HepG2 (cell line): ENCODE results near the gene SETD1A. TPM values are rescaled to one million over a fixed set of nuclear protein-coding genes. Genes with fewer than 3 reads are reported as not detected.
A peak's percentile ranks its signal among the peaks of the same experiment; 100 is the strongest.

Experiments
- EEA1 ChIP-seq: sonication (generic); formaldehyde crosslinking; IDR thresholded peaks from 2 replicates; pipeline ENCODE4 v1.5.1; 2020; ENCODE audit warnings: mild to moderate bottlenecking, missing genetic modification reagents, borderline replicate concordance
- EP300 ChIP-seq, 3 experiments: sonication (generic) in 1 of 3; formaldehyde crosslinking in 1 of 3; IDR thresholded peaks; 2 replicates each; pipeline versions ENCODE4 v1.5.1 to v1.6.1; 2011 to 2020; ENCODE audit warnings: low read depth in 2 of 3, low read length in 2 of 3, borderline replicate concordance in 1 of 3, improper control_type of control experiment in 1 of 3, mild to moderate bottlenecking in 1 of 3, missing genetic modification reagents in 1 of 3, moderate library complexity in 1 of 3
- FOSL1 ChIP-seq: sonication (generic); formaldehyde crosslinking; IDR thresholded peaks from 2 replicates; pipeline ENCODE4 v1.9.0; 2021; ENCODE audit warnings: missing genetic modification reagents, borderline replicate concordance
- FOXO1 ChIP-seq: sonication (generic); formaldehyde crosslinking; IDR thresholded peaks from 2 replicates; pipeline ENCODE4 v1.4.0; 2020; ENCODE audit warnings: missing genetic modification reagents
- GATAD2A ChIP-seq: IDR thresholded peaks from 2 replicates; pipeline ENCODE4 v1.6.1; 2016
- GLI4 ChIP-seq: sonication (generic); formaldehyde crosslinking; IDR thresholded peaks from 2 replicates; pipeline ENCODE4 v1.5.1; 2020; ENCODE audit warnings: missing genetic modification reagents, mild to moderate bottlenecking, moderate library complexity, borderline replicate concordance
- KAT2B ChIP-seq: fragments of 150-350 bp; IDR thresholded peaks from 2 replicates; pipeline ENCODE4 v1.6.1; 2014; ENCODE audit warnings: low read depth, low read length, borderline replicate concordance
- MED8 ChIP-seq: sonication (generic); formaldehyde crosslinking; IDR thresholded peaks from 2 replicates; pipeline ENCODE4 v1.8.1; 2023; ENCODE audit warnings: mild to moderate bottlenecking, missing genetic modification reagents; ENCODE audit not compliant: insufficient replicate concordance
- MEIS2 ChIP-seq: sonication (generic); formaldehyde crosslinking; IDR thresholded peaks from 2 replicates; pipeline ENCODE4 v1.9.0; 2021; ENCODE audit warnings: mild to moderate bottlenecking, missing genetic modification reagents
- MZF1 ChIP-seq: sonication (generic); formaldehyde crosslinking; IDR thresholded peaks from 2 replicates; pipeline ENCODE4 v1.8.1; 2023; ENCODE audit warnings: mild to moderate bottlenecking, missing genetic modification reagents, borderline replicate concordance
- SMYD3 ChIP-seq: sonication (generic); formaldehyde crosslinking; IDR thresholded peaks from 2 replicates; pipeline ENCODE4 v1.8.1; 2023; ENCODE audit warnings: mild to moderate bottlenecking, missing genetic modification reagents
- TAF15 ChIP-seq: fragments of 200-400 bp; formaldehyde crosslinking; IDR thresholded peaks from one replicate; pipeline ENCODE4 v1.6.1; 2018; ENCODE audit warnings: mild to moderate bottlenecking, low read depth, low read length; ENCODE audit not compliant: poor library complexity, severe bottlenecking
- TMF1 ChIP-seq: sonication (generic); formaldehyde crosslinking; IDR thresholded peaks from 2 replicates; pipeline ENCODE4 v1.8.1; 2022; ENCODE audit warnings: low read depth, missing genetic modification reagents
- ZNF160 ChIP-seq: sonication (generic); formaldehyde crosslinking; IDR thresholded peaks from 2 replicates; pipeline ENCODE4 v1.8.0; 2022; ENCODE audit warnings: mild to moderate bottlenecking, inconsistent platforms, missing genetic modification reagents
- ZNF556 ChIP-seq: sonication (generic); formaldehyde crosslinking; IDR thresholded peaks from 2 replicates; pipeline ENCODE4 v1.4.0; 2020; ENCODE audit warnings: mild to moderate bottlenecking, missing genetic modification reagents, borderline replicate concordance
- ZNF674 ChIP-seq: sonication (generic); formaldehyde crosslinking; IDR thresholded peaks from 2 replicates; pipeline ENCODE4 v1.5.0; 2020; ENCODE audit warnings: low read depth, mild to moderate bottlenecking, missing genetic modification reagents
- ZNF746 ChIP-seq: sonication (generic); formaldehyde crosslinking; IDR thresholded peaks from 2 replicates; pipeline ENCODE4 v1.8.0; 2022; ENCODE audit warnings: mild to moderate bottlenecking, missing genetic modification reagents
- polyA plus RNA-seq, 8 experiments: library from polyadenylated mRNA; depleted of rRNA in 3 of 8; stranded (reverse) in 7 of 8; unstranded in 1 of 8; fragments of >200 nt; fragmentation: Illumina TruSeq in 4 of 8; extraction: Trizol in 4 of 8; gene quantifications; 2 replicates each; pipeline versions ENCODE4 v1.2.1 to v1.2.3, GENCODE V29; 2011 to 2016; ENCODE audit warnings: low read depth in 4 of 8, missing spikeins in 1 of 8, mixed read lengths in 1 of 8; ENCODE audit not compliant: insufficient read depth in 1 of 8
- total RNA-seq, 5 experiments: library from RNA; depleted of rRNA; stranded (reverse); fragments of >200 nt; fragmentation: Illumina TruSeq; extraction: Trizol; gene quantifications; 2 replicates each; pipeline ENCODE4 v1.2.3, GENCODE V29; 2016; ENCODE audit warnings: low read depth in 1 of 5
- TF ChIP-seq, protein P1 (sequence below): sonication (generic); formaldehyde crosslinking; IDR thresholded peaks from 2 replicates; pipeline ENCODE4 v1.8.1; 2023; ENCODE audit warnings: mild to moderate bottlenecking, missing genetic modification reagents
- TF ChIP-seq, protein P2 (sequence below): sonication (generic); formaldehyde crosslinking; IDR thresholded peaks from 2 replicates; pipeline ENCODE4 v1.4.0; 2020; ENCODE audit warnings: missing genetic modification reagents, borderline replicate concordance
- TF ChIP-seq, protein P3 (sequence below): sonication (generic); formaldehyde crosslinking; IDR thresholded peaks from 2 replicates; pipeline ENCODE4 v1.8.0; 2022; ENCODE audit warnings: mild to moderate bottlenecking, missing genetic modification reagents, moderate library complexity
- TF ChIP-seq, protein P4 (sequence below): sonication (generic); formaldehyde crosslinking; IDR thresholded peaks from 2 replicates; pipeline ENCODE4 v1.8.1; 2023; ENCODE audit warnings: mild to moderate bottlenecking, missing genetic modification reagents, borderline replicate concordance
- TF ChIP-seq, protein P5 (sequence below): sonication (generic); formaldehyde crosslinking; IDR thresholded peaks from 2 replicates; pipeline ENCODE4 v1.5.1; 2020; ENCODE audit warnings: mild to moderate bottlenecking, moderate library complexity, missing genetic modification reagents

The SETD1A gene
- total and polyA plus RNA-seq, 2 of the 13 experiments (the other 11 are each of a cell fraction or from before 2014, with no cell fraction given), result 3.8 to 5.6 TPM

DNA sequence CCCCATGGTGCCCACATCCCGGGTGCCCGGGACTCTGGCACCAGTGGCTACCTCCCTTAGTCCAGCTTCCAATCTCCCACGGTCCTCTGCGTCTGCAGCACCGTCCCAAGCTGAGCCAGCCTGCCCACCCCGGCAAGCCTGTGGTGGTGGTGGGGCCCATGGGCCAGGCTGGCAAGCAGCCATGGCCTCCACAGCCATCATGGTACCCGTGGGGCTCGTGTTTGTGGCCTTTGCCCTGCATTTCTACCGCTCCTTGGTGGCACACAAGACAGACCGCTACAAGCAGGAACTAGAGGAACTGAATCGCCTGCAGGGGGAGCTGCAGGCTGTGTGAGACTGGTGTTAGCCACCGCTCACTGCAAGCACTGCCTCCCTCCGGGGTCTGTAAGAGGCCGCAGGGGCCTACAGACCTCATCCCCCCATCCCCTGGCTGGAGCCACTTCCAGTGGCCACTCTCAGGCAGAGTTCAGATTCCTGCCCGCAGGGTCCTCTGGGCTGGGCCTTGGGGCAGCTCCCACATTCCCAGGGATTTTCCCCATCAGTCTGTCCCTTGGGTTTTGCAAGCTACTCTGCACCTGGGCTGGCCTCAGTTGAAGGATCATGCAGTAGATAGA, 3.9 kb upstream of the SETD1A start (continued):
- peak; percentile 34 for TF ChIP-seq TAF15
- no peak for TF ChIP-seq TMF1 (CRISPR knock-in tag)
- peak; percentile 35 for TF ChIP-seq MED8 (CRISPR knock-in tag)
- TF ChIP-seq ZNF160 (CRISPR knock-in tag), result no peak; the same call in 1 of the 2 replicates
- TF ChIP-seq EEA1 (CRISPR knock-in tag), result no peak; the same call in 1 of the 2 replicates
- TF ChIP-seq, protein P1, sequence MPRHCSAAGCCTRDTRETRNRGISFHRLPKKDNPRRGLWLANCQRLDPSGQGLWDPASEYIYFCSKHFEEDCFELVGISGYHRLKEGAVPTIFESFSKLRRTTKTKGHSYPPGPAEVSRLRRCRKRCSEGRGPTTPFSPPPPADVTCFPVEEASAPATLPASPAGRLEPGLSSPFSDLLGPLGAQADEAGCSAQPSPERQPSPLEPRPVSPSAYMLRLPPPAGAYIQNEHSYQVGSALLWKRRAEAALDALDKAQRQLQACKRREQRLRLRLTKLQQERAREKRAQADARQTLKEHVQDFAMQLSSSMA (CRISPR knock-in tag), result 0 out of 2 replicates have a peak, but pooled peaks have one; percentile 47
- TF ChIP-seq, protein P2, sequence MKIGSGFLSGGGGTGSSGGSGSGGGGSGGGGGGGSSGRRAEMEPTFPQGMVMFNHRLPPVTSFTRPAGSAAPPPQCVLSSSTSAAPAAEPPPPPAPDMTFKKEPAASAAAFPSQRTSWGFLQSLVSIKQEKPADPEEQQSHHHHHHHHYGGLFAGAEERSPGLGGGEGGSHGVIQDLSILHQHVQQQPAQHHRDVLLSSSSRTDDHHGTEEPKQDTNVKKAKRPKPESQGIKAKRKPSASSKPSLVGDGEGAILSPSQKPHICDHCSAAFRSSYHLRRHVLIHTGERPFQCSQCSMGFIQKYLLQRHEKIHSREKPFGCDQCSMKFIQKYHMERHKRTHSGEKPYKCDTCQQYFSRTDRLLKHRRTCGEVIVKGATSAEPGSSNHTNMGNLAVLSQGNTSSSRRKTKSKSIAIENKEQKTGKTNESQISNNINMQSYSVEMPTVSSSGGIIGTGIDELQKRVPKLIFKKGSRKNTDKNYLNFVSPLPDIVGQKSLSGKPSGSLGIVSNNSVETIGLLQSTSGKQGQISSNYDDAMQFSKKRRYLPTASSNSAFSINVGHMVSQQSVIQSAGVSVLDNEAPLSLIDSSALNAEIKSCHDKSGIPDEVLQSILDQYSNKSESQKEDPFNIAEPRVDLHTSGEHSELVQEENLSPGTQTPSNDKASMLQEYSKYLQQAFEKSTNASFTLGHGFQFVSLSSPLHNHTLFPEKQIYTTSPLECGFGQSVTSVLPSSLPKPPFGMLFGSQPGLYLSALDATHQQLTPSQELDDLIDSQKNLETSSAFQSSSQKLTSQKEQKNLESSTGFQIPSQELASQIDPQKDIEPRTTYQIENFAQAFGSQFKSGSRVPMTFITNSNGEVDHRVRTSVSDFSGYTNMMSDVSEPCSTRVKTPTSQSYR, result no peak
- no peak for TF ChIP-seq FOXO1 (CRISPR knock-in tag)
- no peak for TF ChIP-seq ZNF674
- TF ChIP-seq ZNF556 (CRISPR knock-in tag), result 0 out of 2 replicates have a peak, but pooled peaks have one; percentile 47
- TF ChIP-seq, protein P3, sequence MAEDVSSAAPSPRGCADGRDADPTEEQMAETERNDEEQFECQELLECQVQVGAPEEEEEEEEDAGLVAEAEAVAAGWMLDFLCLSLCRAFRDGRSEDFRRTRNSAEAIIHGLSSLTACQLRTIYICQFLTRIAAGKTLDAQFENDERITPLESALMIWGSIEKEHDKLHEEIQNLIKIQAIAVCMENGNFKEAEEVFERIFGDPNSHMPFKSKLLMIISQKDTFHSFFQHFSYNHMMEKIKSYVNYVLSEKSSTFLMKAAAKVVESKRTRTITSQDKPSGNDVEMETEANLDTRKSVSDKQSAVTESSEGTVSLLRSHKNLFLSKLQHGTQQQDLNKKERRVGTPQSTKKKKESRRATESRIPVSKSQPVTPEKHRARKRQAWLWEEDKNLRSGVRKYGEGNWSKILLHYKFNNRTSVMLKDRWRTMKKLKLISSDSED (CRISPR knock-in tag), result no peak
- no peak for TF ChIP-seq KAT2B
- peak; percentile 68 for TF ChIP-seq GATAD2A
- TF ChIP-seq SMYD3, result no peak
- peak; percentile 70; the same call in 1 of the 2 replicates for TF ChIP-seq GLI4 (CRISPR knock-in tag)
- no peak for TF ChIP-seq MEIS2
- TF ChIP-seq MZF1 (CRISPR knock-in tag), result no peak
- no peak for TF ChIP-seq EP300 (IDR thresholded peaks at IDR 0.05; ENCODE audit: low read depth in 2 of 2, low read length in 2 of 2)
- no peak for TF ChIP-seq EP300 (CRISPR knock-in tag; IDR thresholded peaks at IDR 0.05; ENCODE audit: borderline replicate concordance)
- TF ChIP-seq ZNF746 (CRISPR knock-in tag), result no peak
- TF ChIP-seq, protein P4, sequence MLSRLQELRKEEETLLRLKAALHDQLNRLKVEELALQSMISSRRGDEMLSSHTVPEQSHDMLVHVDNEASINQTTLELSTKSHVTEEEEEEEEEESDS, result no peak
- no peak for TF ChIP-seq FOSL1 (CRISPR knock-in tag)
- TF ChIP-seq, protein P5, sequence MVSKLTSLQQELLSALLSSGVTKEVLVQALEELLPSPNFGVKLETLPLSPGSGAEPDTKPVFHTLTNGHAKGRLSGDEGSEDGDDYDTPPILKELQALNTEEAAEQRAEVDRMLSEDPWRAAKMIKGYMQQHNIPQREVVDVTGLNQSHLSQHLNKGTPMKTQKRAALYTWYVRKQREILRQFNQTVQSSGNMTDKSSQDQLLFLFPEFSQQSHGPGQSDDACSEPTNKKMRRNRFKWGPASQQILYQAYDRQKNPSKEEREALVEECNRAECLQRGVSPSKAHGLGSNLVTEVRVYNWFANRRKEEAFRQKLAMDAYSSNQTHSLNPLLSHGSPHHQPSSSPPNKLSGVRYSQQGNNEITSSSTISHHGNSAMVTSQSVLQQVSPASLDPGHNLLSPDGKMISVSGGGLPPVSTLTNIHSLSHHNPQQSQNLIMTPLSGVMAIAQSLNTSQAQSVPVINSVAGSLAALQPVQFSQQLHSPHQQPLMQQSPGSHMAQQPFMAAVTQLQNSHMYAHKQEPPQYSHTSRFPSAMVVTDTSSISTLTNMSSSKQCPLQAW (CRISPR knock-in tag), result peak; percentile 67; the same call in 1 of the 2 replicates
